Measurements from ENCODE around the gene LCP1.

DNA sequence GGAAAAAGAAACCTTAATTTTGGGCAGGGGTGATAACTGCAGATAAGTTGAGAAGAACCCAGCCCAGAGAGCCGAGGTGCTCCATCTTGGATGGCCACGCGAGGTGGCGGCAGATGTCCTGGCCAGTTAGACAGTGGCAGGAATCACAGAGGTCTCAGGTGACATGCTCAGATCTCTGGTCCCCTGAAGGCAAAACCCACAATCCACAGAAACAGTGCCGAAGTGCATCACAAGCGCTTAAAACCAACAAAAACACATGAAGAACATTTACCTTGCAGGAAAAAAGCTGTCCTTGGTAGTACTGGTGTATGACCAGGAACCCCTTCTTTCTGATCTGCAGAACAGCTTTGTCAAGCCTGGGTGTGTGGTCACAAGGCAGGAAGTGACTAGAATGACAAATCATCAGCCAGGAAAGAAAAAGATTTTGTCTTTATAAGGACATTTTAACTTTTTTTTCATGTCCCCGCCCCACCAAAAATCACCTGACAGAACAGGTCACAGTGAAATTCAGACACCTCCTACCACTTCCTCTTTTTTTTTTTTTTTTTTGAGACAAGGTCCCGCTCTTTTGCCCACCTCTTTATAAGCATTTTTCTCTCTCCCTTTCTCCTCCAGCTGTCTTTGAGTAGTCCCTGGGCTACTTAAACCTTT lies at the start of gene LCP1:
- no peak for TF ChIP-seq POLR2AphosphoS5 (IDR thresholded peaks at IDR 0.05; ENCODE audit: borderline replicate concordance, low read depth, low read length)
- no peak for TF ChIP-seq EZH2 (IDR thresholded peaks at IDR 0.05)
- no peak for TF ChIP-seq FOXP2 (optimal IDR thresholded peaks at IDR 0.05; ENCODE audit: control extremely low read depth, extremely low read length, insufficient read depth)
